ENCODE results near the gene UBE2L6.
A peak's percentile ranks its signal among the peaks of the same experiment; 100 is the strongest.

The UBE2L6 gene

DNA sequence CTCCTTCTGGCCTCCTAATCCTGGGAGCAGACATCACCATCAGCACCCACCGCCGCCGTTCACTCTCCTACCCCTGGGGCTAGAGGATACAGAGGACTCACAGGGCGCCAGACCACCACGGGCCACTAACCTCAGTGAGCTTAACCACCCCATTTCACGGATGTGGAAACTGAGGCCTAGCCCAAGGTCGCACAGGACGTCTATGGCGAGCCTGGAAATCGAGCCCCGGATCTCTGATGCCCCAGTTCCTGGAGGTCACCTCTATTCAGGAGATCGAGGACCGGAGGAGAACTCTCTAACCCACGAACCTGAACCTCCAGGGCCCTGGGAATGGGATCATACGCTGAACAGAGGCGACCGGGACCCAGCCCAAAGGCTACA is 37.3 kb downstream of the UBE2L6 start:
- H3K4me3 Mint-ChIP-seq = peak overlapping the region; percentile 94
- ATAC-seq (ENCODE audit: low read depth) (no peak), DNase-seq (ENCODE audit: low spot score in 2 of 2) (no peak)
- H3K27me3 Mint-ChIP-seq = no peaks in the 10 kb centered on the region
- peaks cover 16% of the 10 kb centered on the region for H3K4me1 Mint-ChIP-seq
- peaks cover 2% of the 10 kb centered on the region for H3K36me3 Mint-ChIP-seq
- peak overlapping the region; percentile 95 for H3K27ac Mint-ChIP-seq
- H3K9me3 Mint-ChIP-seq = no peaks in the 10 kb centered on the region

GRCh38 chr11:57529012-57529411 is 38.5 kb downstream of the UBE2L6 start:
- DNase-seq (ENCODE audit: low spot score in 2 of 2) (no peak), ATAC-seq (ENCODE audit: low read depth) (no peak)
- no peak overlapping the region for H3K27ac Mint-ChIP-seq
- no peaks in the 10 kb centered on the region for H3K27me3 Mint-ChIP-seq
- H3K9me3 Mint-ChIP-seq = no peaks in the 10 kb centered on the region
- H3K4me1 Mint-ChIP-seq = peaks cover 16% of the 10 kb centered on the region
- peaks cover 2% of the 10 kb centered on the region for H3K36me3 Mint-ChIP-seq
- no peak overlapping the region for H3K4me3 Mint-ChIP-seq

- no peaks in the 10 kb centered on the region for H3K9me3 Mint-ChIP-seq
- H3K4me3 Mint-ChIP-seq = no peak overlapping the region
- H3K36me3 Mint-ChIP-seq = no peaks in the 10 kb centered on the region
- H3K27ac Mint-ChIP-seq = no peak overlapping the region
- H3K27me3 Mint-ChIP-seq = no peaks in the 10 kb centered on the region
- H3K4me1 Mint-ChIP-seq = peaks cover 16% of the 10 kb centered on the region
- ATAC-seq (ENCODE audit: low read depth) (no peak), DNase-seq (ENCODE audit: low spot score in 2 of 2) (peak; percentile 70 to 76)
Measured at GRCh38 chr11:57527056-57527631, 40.3 kb downstream of the UBE2L6 start.

GRCh38 chr11:57523419-57523818 is 44.1 kb downstream of the UBE2L6 start:
- DNase-seq (ENCODE audit: low spot score in 2 of 2) (no peak), ATAC-seq (ENCODE audit: low read depth) (no peak)
- Mint-ChIP-seq H3K4me1 (peaks cover 8% of the 10 kb centered on the region), H3K27ac (no peak overlapping the region), H3K27me3 (no peaks in the 10 kb centered on the region), H3K36me3 (no peaks in the 10 kb centered on the region), H3K4me3 (no peak overlapping the region), H3K9me3 (no peaks in the 10 kb centered on the region)

GRCh38 chr11:57521116-57521515 is 46.4 kb downstream of the UBE2L6 start:
- DNase-seq (ENCODE audit: low spot score in 2 of 2) = no peak
- H3K27ac Mint-ChIP-seq = no peak overlapping the region
- no peak for ATAC-seq (ENCODE audit: low read depth)
- peaks cover 2% of the 10 kb centered on the region for H3K27me3 Mint-ChIP-seq
- H3K4me1 Mint-ChIP-seq = peaks cover 5% of the 10 kb centered on the region
- H3K36me3 Mint-ChIP-seq = no peaks in the 10 kb centered on the region
- no peaks in the 10 kb centered on the region for H3K9me3 Mint-ChIP-seq
- H3K4me3 Mint-ChIP-seq = no peak overlapping the region

- Mint-ChIP-seq H3K9me3 (no peaks in the 10 kb centered on the region), H3K36me3 (no peaks in the 10 kb centered on the region), H3K4me3 (peak overlapping the region; percentile 100), H3K27me3 (peaks cover 2% of the 10 kb centered on the region), H3K27ac (peak overlapping the region; percentile 56), H3K4me1 (peaks cover 21% of the 10 kb centered on the region)
- no peak for DNase-seq (ENCODE audit: low spot score in 2 of 2)
- ATAC-seq (ENCODE audit: low read depth) = peak; percentile 3
Measured at GRCh38 chr11:57516061-57516443, 51.4 kb downstream of the UBE2L6 start.

DNA sequence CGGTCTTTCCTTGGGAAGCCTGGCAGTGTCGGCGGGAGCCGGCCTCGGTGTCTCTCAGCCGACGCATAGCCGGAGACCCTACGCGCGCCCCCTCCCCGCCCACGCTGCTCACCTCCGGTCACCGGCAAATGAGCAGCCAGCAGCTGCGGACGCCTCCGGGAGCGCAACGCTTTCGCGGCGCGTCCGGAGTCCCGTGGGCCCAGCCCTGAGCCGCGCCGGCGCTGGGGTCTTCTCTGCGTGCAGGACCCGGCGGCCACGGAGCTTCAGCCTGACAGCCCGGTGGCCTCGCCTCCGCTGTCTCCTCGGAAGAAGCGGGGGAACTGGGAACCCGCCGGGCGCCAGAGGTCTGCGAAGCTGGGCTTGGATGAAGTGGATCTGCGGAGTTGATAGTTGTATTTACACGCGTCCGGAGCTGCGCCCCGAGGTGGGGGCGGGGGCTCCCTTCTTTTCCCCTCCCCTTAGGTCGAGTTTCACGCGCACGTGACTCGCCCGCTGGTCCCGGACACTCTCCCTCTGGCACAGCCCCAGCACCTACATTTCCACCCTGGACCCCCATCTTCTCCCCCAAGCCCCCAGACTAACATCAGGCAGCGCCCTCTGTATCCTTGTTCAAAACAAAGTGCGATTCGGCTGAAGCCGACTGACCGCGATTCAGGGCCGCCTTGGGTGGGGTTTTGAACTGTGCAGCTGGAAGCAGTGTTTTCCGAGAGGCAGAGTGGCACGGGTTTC is 52.0 kb downstream of the UBE2L6 start, which contains the start of gene SLC43A1:
Gene SLC43A1 (minus strand): TSS at position 371 of the 729 bp plus-strand sequence. CDS start 1,591 bp downstream, outside the sequence.
- Mint-ChIP-seq H3K36me3 (no peaks in the 10 kb centered on the region), H3K4me1 (peaks cover 21% of the 10 kb centered on the region), H3K27ac (peak within 1 kb of the TSS; percentile 56), H3K9me3 (no peaks in the 10 kb centered on the region), H3K27me3 (peaks cover 2% of the 10 kb centered on the region), H3K4me3 (peak within 1 kb of the TSS; percentile 100)
- ATAC-seq (ENCODE audit: low read depth) = peak; percentile 22
- DNase-seq (ENCODE audit: low spot score in 2 of 2) = peak in 1 of 2 donors; percentile 19

GRCh38 chr11:57514538-57515331 is 52.7 kb downstream of the UBE2L6 start:
- H3K27ac Mint-ChIP-seq = peak overlapping the region; percentile 42
- peaks cover 2% of the 10 kb centered on the region for H3K27me3 Mint-ChIP-seq
- H3K4me3 Mint-ChIP-seq = peak overlapping the region; percentile 100
- peak; percentile 35 for ATAC-seq (ENCODE audit: low read depth)
- H3K36me3 Mint-ChIP-seq = no peaks in the 10 kb centered on the region
- no peaks in the 10 kb centered on the region for H3K9me3 Mint-ChIP-seq
- DNase-seq (ENCODE audit: low spot score in 2 of 2) = peak in 1 of 2 donors; percentile 29
- peaks cover 21% of the 10 kb centered on the region for H3K4me1 Mint-ChIP-seq

- Mint-ChIP-seq H3K27me3 (peaks cover 2% of the 10 kb centered on the region), H3K27ac (no peak overlapping the region), H3K4me3 (peak overlapping the region; percentile 100), H3K36me3 (no peaks in the 10 kb centered on the region), H3K4me1 (peaks cover 21% of the 10 kb centered on the region), H3K9me3 (no peaks in the 10 kb centered on the region)
- ATAC-seq (ENCODE audit: low read depth) = peak; percentile 51
- DNase-seq (ENCODE audit: low spot score in 2 of 2) = peak in 1 of 2 donors; percentile 33
Measured at GRCh38 chr11:57513911-57514537, 53.4 kb downstream of the UBE2L6 start.

DNA sequence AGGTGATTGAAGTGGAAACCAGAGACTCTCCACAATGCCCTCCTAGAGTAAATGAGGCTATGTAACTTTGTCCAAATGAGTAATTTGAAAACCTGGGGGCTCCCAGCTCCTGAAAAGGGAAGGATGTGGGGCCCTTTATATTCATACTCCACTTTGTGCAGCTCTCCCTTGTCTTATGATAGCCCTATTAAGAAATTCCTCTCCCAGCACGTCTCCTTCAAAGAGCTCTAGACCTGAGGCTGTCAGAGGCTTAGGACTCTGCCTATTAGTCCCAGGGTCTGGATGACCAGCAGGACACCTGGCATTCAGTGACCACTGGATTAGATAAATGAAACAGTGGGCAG is 54.0 kb downstream of the UBE2L6 start:
- no peak overlapping the region for H3K27ac Mint-ChIP-seq
- no peak for DNase-seq (ENCODE audit: low spot score in 2 of 2)

GRCh38 chr11:57512646-57513451 is 54.6 kb downstream of the UBE2L6 start:
- peaks cover 18% of the 10 kb centered on the region for H3K4me1 Mint-ChIP-seq
- no peaks in the 10 kb centered on the region for H3K36me3 Mint-ChIP-seq
- DNase-seq (ENCODE audit: low spot score in 2 of 2) (no peak), ATAC-seq (ENCODE audit: low read depth) (no peak)
- no peaks in the 10 kb centered on the region for H3K9me3 Mint-ChIP-seq
- peaks cover 2% of the 10 kb centered on the region for H3K27me3 Mint-ChIP-seq
- no peak overlapping the region for H3K27ac Mint-ChIP-seq
- no peak overlapping the region for H3K4me3 Mint-ChIP-seq

More for the DNA sequence above, 54.0 kb downstream of the UBE2L6 start:
- Mint-ChIP-seq H3K36me3 (no peaks in the 10 kb centered on the region), H3K4me1 (peaks cover 18% of the 10 kb centered on the region), H3K9me3 (no peaks in the 10 kb centered on the region), H3K4me3 (peak overlapping the region; percentile 53), H3K27me3 (peaks cover 2% of the 10 kb centered on the region)
- no peak for ATAC-seq (ENCODE audit: low read depth)

- Mint-ChIP-seq H3K4me3 (no peak overlapping the region), H3K9me3 (no peaks in the 10 kb centered on the region), H3K4me1 (peaks cover 18% of the 10 kb centered on the region), H3K27ac (peak overlapping the region; percentile 73), H3K36me3 (no peaks in the 10 kb centered on the region), H3K27me3 (no peaks in the 10 kb centered on the region)
- DNase-seq (ENCODE audit: low spot score in 2 of 2) (no peak), ATAC-seq (ENCODE audit: low read depth) (peak; percentile 26)
Measured at GRCh38 chr11:57511741-57512430, 55.6 kb downstream of the UBE2L6 start.

All from memory B cell (primary cell).